A673 (cell line): ENCODE data around the gene RAB14. TPM values are rescaled to one million over a fixed set of nuclear protein-coding genes. Genes with fewer than 3 reads are reported as not detected.
A peak's percentile ranks its signal among the peaks of the same experiment; 100 is the strongest.

Experiments
- BruUV-seq: library from RNA; stranded (reverse); fragments of 400-500 nt; replicated peaks from 2 replicates; lab custom pipeline; 2021; lab: Mats Ljungman, UMichigan
- CTCF ChIA-PET: fragments of 300-600 bp; sonication (Branson Sonifier 250); formaldehyde crosslinking; loops from one replicate; lab custom pipeline; 2022; ENCODE audit warnings: antibody characterized with exemption; lab: Charles Lee
- POLR2A ChIA-PET: fragments of 300-600 bp; sonication (Branson Sonifier 250); formaldehyde crosslinking; loops from one replicate; lab custom pipeline; 2022; ENCODE audit warnings: antibody characterized with exemption; ENCODE audit not compliant: low non-redundant PET; lab: Charles Lee
- DNase-seq: peaks from one replicate; pipeline ENCODE4 v3.0.0-alpha.2; 2015; ENCODE audit warnings: low spot score
- H3K27ac ChIP-seq: fragments of 200-600 bp; sonication (generic); 2 replicates; pipeline ENCODE4 v1.5.1; 2016; ENCODE audit warnings: mixed run types, low read depth, mild to moderate bottlenecking, mixed read lengths, antibody characterized with exemption, low read length; ENCODE audit not compliant: poor library complexity, severe bottlenecking
- H3K27me3 ChIP-seq: fragments of 200-600 bp; sonication (generic); replicated peaks from 2 replicates; pipeline ENCODE4 v1.6.1; 2017; ENCODE audit warnings: mixed run types, low read depth, mild to moderate bottlenecking, mixed read lengths, antibody characterized with exemption, low read length; ENCODE audit not compliant: insufficient read depth, poor library complexity
- H3K36me3 ChIP-seq: fragments of 200-600 bp; sonication (generic); 2 replicates; pipeline ENCODE4 v1.6.1; 2016; ENCODE audit warnings: mixed run types, mild to moderate bottlenecking, mixed read lengths, antibody characterized with exemption, low read length; ENCODE audit not compliant: insufficient read depth, poor library complexity, severe bottlenecking
- H3K4me1 ChIP-seq: fragments of 200-600 bp; sonication (generic); 2 replicates; pipeline ENCODE4 v1.6.1; 2017; ENCODE audit warnings: mixed run types, mild to moderate bottlenecking, mixed read lengths, antibody characterized with exemption, low read length; ENCODE audit not compliant: insufficient read depth, poor library complexity, severe bottlenecking
- H3K4me3 ChIP-seq: fragments of 200-600 bp; sonication (generic); 2 replicates; pipeline ENCODE4 v1.5.1; 2016; ENCODE audit warnings: low read depth, mixed run types, mild to moderate bottlenecking, mixed read lengths, low read length; ENCODE audit not compliant: poor library complexity, severe bottlenecking
- H3K9me3 ChIP-seq: fragments of 200-600 bp; sonication (generic); 2 replicates; pipeline ENCODE4 v1.6.1; 2016; ENCODE audit warnings: mixed run types, low read depth, mild to moderate bottlenecking, mixed read lengths, antibody characterized with exemption, low read length; ENCODE audit not compliant: poor library complexity, severe bottlenecking
- CTCF ChIP-seq: fragments of 300-800, 200-600 bp; sonication (generic); conservative IDR thresholded peaks from 2 replicates; pipeline ENCODE4 v1.5.1; 2017; ENCODE audit warnings: low read depth, mild to moderate bottlenecking, antibody characterized with exemption, low read length, moderate library complexity, mixed read lengths
- EZH2 ChIP-seq: fragments of 200-600 bp; sonication (generic); IDR thresholded peaks from 2 replicates; pipeline ENCODE4 v1.6.1; 2017; ENCODE audit warnings: borderline replicate concordance, low read depth, mild to moderate bottlenecking, mixed read lengths, antibody characterized with exemption, low read length; ENCODE audit not compliant: poor library complexity, severe bottlenecking
- intact Hi-C: fragments of 100-400 bp; cut with micrococcal nuclease; formaldehyde crosslinking; loops from one replicate; pipeline ENCODE4 v1.10.0; 2022; ENCODE audit not compliant: unreplicated experiment
- total RNA-seq: library from RNA; stranded (reverse); gene quantifications from 2 replicates; pipeline ENCODE4 v1.2.3, GENCODE V29; 2021

Gene RAB14
- total RNA-seq, 1 experiment from 2014 or later = 71.9 TPM

DNA sequence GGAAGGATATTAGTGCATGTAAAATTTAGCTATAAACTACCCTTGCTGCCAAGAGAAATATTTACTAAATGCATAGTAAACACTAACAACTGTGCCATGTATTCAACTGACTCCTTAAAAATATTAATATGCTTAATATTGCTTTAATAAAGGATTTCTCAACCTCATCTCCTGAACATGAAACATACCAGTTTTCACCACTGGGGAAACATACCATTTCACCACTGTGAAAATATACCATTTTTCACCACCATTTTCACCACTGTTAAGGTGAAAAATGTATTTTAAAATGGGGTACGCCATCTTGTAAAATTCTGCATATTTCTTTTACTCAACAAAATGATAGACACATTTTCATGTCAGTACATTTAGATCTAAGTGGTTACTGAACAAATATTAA is 4.5 kb downstream of the RAB14 start:
- no TSS peak for BruUV-seq
- Histone ChIP-seq H3K27me3 (no peaks in the 10 kb centered on the region), H3K9me3 (no peaks in the 10 kb centered on the region), H3K36me3 (no peaks in the 10 kb centered on the region), H3K4me3 (no peak overlapping the region), H3K27ac (no peak overlapping the region), H3K4me1 (peaks cover 78% of the 10 kb centered on the region)
- intact Hi-C loops = no loop called here
- no peak for TF ChIP-seq CTCF
- TF ChIP-seq EZH2 = no peak
- CTCF ChIA-PET = no interaction called here
- POLR2A ChIA-PET = no interaction called here
- no peak for DNase-seq

DNA sequence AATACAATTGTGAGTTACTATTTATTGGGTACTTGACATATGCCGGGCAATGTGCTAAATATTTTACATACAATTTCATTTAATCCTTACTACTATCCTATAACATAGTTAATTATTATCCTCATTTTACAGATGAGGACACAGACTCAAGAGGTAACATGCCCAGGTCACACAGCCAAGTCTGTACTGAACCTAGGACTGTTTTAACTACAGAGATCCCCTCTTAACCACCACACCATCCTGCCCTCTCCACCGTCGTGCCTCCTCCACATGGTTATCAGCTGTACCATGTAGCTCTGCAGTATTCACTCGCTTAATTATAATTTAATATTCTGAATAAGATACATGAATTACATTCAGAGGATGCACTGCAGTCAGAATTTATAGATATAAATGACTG is 5.3 kb downstream of the RAB14 start:
- TF ChIP-seq EZH2 (no peak), CTCF (no peak)
- intact Hi-C loops = no loop called here
- no peaks in the 10 kb centered on the region for H3K36me3 ChIP-seq
- no peak overlapping the region for H3K27ac ChIP-seq
- no peak for DNase-seq
- no peaks in the 10 kb centered on the region for H3K27me3 ChIP-seq
- BruUV-seq = no TSS peak
- no peaks in the 10 kb centered on the region for H3K9me3 ChIP-seq
- H3K4me3 ChIP-seq = no peak overlapping the region
- CTCF ChIA-PET = no interaction called here
- POLR2A ChIA-PET = no interaction called here
- peaks cover 86% of the 10 kb centered on the region for H3K4me1 ChIP-seq

GRCh38 chr9:121194730-121195129 is 6.9 kb downstream of the RAB14 start:
- TF ChIP-seq CTCF = no peak
- no peak for TF ChIP-seq EZH2
- H3K4me1 ChIP-seq = peaks cover 92% of the 10 kb centered on the region
- H3K27ac ChIP-seq = peak overlapping the region; percentile 39
- intact Hi-C loops = no loop called here
- DNase-seq = no peak
- no peaks in the 10 kb centered on the region for H3K9me3 ChIP-seq
- BruUV-seq = no TSS peak
- CTCF ChIA-PET = no interaction called here
- no peaks in the 10 kb centered on the region for H3K27me3 ChIP-seq
- POLR2A ChIA-PET = no interaction called here
- no peaks in the 10 kb centered on the region for H3K36me3 ChIP-seq
- H3K4me3 ChIP-seq = no peak overlapping the region
